Type B pancreatic cell (in vitro differentiated cells): ENCODE data around the gene SMARCE1. TPM values are rescaled to one million over a fixed set of nuclear protein-coding genes. Genes with fewer than 3 reads are reported as not detected.

Experiments
- DNase-seq: peaks from one replicate; pipeline ENCODE4 v3.0.0; 2021; ENCODE audit warnings: mixed read lengths; ENCODE audit not compliant: unreplicated experiment; ENCODE audit errors: extremely low spot score
- H3K27ac Mint-ChIP-seq: 2 replicates; pipeline ENCODE4 v1.8.0; 2021; ENCODE audit warnings: mild to moderate bottlenecking, mixed read lengths
- H3K27me3 Mint-ChIP-seq: 2 replicates; pipeline ENCODE4 v1.8.0; 2021; ENCODE audit warnings: mixed read lengths
- H3K36me3 Mint-ChIP-seq: 2 replicates; pipeline ENCODE4 v1.8.0; 2021; ENCODE audit warnings: mixed read lengths
- H3K4me1 Mint-ChIP-seq: one replicate; pipeline ENCODE4 v1.8.0; 2021; ENCODE audit warnings: mixed read lengths; ENCODE audit not compliant: unreplicated experiment
- H3K4me3 Mint-ChIP-seq: 2 replicates; pipeline ENCODE4 v1.8.0; 2021; ENCODE audit warnings: mild to moderate bottlenecking, mixed read lengths
- H3K9me3 Mint-ChIP-seq: 2 replicates; pipeline ENCODE4 v1.8.0; 2021; ENCODE audit warnings: mixed read lengths
- total RNA-seq: library from RNA; stranded (reverse); gene quantifications from 2 replicates; pipeline ENCODE4 v1.2.1, GENCODE V29; 2021; ENCODE audit warnings: low replicate concordance
- TF ChIP-seq, protein P1 (sequence below): fragments of 200-600 bp; sonication (generic); conservative IDR thresholded peaks from 2 replicates; pipeline ENCODE4 v1.5.0; 2021; ENCODE audit warnings: antibody characterized with exemption, mild to moderate bottlenecking

SMARCE1 gene
- total RNA-seq, 1 donor from 2014 or later: 171 TPM

DNA sequence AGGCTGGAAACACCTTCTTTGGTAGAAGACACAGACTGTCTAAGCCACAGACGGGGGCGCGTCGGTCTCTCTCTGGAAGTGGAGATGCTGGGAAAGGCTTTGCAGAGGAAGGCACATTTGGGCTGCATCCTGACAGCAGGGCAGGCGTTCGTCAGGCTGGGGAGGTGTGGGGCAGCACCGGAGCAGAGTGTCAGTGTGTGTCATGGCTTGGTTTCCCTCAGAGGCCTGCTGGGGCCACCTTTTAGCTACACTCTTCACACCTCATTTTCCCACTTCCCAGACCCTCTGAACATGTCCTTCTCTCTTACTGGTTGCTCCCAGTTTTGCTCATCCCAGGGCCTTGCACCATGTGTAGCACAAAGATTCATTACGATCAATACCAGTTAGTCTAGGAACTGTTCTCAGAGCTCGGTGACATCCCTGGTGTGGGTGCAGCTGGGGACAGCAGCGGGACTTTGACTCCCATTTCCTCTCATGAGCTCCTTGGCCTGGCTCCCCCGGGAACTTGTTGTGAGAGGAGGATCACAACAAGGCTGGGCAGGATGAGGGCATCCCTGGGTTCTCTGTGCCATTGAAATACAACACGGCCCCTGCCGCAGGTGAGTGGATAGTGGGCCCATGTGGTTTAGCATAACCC, 33.1 kb downstream of the SMARCE1 start:
- no peaks in the 10 kb centered on the region for H3K9me3 Mint-ChIP-seq
- TF ChIP-seq, protein P1, sequence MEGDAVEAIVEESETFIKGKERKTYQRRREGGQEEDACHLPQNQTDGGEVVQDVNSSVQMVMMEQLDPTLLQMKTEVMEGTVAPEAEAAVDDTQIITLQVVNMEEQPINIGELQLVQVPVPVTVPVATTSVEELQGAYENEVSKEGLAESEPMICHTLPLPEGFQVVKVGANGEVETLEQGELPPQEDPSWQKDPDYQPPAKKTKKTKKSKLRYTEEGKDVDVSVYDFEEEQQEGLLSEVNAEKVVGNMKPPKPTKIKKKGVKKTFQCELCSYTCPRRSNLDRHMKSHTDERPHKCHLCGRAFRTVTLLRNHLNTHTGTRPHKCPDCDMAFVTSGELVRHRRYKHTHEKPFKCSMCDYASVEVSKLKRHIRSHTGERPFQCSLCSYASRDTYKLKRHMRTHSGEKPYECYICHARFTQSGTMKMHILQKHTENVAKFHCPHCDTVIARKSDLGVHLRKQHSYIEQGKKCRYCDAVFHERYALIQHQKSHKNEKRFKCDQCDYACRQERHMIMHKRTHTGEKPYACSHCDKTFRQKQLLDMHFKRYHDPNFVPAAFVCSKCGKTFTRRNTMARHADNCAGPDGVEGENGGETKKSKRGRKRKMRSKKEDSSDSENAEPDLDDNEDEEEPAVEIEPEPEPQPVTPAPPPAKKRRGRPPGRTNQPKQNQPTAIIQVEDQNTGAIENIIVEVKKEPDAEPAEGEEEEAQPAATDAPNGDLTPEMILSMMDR: no peak
- no peaks in the 10 kb centered on the region for H3K36me3 Mint-ChIP-seq
- DNase-seq: no peak
- H3K4me3 Mint-ChIP-seq: no peak overlapping the region
- peaks cover 4% of the 10 kb centered on the region for H3K4me1 Mint-ChIP-seq
- peaks cover 25% of the 10 kb centered on the region for H3K27me3 Mint-ChIP-seq
- no peak overlapping the region for H3K27ac Mint-ChIP-seq

DNA sequence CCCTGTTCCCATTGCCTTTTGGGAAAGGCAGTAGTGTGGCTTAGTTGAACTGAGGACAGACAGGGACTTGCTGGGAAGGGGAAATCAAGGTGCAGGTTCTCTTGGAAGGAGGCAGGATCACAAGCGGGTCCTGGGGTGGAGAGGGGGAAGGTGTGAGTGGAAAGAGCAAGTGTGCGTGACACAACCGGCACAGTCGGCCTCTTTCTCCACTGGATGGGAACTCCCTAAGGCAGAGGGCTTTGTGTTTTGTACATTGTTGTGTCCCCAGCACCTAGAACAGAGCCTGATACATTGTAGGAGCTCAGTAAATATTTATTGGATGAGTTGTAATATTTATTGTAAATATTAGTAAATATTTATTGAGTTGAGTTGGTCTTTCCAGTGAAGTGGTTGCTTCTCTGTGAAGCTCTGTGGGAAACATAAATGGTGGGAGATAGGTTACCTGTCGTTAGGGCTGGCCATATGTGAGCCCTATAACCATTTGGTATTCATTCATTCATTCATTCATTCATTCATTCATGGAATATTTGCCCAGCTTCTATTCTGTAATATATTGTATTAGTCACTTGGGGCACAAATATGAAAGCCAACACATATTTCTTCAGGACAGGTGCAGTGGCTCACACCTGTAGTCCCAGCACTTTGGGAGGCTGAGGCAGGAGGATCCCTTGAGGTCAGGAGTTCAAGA, 34.0 kb downstream of the SMARCE1 start:
- Mint-ChIP-seq H3K4me3 (no peak overlapping the region), H3K9me3 (no peaks in the 10 kb centered on the region), H3K27ac (no peak overlapping the region), H3K27me3 (peaks cover 25% of the 10 kb centered on the region), H3K36me3 (no peaks in the 10 kb centered on the region), H3K4me1 (peaks cover 4% of the 10 kb centered on the region)
- no peak for DNase-seq
- TF ChIP-seq, protein P1: no peak

DNA sequence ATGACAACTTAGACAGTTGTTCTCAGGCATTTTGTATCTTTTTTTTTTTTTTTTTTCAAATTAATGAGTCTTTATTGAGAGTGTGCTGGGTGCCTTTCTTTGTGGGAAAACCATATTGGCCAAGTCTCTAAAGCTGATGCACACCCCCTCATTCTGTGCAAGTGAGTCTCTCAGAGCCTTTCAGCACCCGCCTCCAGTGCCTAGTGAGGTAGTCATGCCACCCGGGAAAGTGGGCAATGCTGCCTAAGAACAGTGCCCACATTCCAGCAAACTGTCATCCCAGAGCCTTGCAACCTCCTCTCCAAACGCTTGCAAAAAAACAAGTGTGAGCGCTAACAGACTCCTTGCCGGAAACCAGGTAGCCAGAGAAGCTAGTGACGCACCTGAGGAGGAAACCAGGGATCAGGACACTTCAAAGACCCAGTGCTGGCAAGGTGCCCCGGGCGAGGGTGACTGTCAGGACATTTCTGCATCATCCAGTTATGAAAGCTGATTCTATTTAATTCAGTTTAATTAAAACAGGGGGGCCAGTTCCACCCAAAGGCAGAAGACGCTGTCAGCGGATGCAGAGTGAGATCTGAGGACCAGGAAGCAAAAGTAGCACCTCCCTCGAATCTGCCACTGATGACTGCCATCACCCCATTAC, 34.9 kb downstream of the SMARCE1 start:
- Mint-ChIP-seq H3K36me3 (no peaks in the 10 kb centered on the region), H3K4me1 (peaks cover 4% of the 10 kb centered on the region), H3K27ac (no peak overlapping the region), H3K27me3 (peaks cover 25% of the 10 kb centered on the region), H3K9me3 (no peaks in the 10 kb centered on the region), H3K4me3 (no peak overlapping the region)
- TF ChIP-seq, protein P1: no peak
- DNase-seq: no peak

DNA sequence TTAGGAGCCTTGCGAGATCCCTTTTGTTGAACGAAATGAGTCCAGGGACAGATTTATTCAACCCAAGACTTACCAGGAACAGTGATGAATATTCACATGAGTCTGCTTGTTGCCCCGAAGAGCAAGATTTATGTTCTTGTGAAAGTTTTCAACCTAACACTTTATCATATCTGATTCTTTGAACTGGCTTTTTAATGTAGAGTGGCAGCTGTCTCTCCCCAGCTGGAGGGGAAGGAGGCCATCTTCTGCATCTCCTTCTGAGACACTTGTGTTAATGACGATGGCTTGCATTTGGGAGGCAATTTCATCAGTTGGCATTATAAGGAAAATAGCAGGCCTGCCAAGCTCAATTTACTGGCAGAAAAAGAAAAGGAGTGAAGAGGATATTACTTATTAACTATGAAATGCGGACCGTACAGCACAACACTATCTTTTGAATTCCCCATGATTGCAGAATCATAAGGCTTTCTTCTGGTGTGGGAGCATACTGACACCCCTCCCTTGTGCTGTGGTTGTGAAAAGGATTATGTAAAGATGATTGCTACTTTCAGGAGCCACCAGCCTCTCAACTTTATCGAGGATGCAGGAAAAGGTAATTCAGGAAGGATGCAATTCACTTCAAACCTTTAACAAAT, 35.7 kb downstream of the SMARCE1 start:
- Mint-ChIP-seq H3K27me3 (peaks cover 25% of the 10 kb centered on the region), H3K36me3 (no peaks in the 10 kb centered on the region), H3K9me3 (no peaks in the 10 kb centered on the region), H3K4me3 (no peak overlapping the region), H3K4me1 (peaks cover 4% of the 10 kb centered on the region), H3K27ac (no peak overlapping the region)
- no peak for DNase-seq
- TF ChIP-seq, protein P1: no peak

DNA sequence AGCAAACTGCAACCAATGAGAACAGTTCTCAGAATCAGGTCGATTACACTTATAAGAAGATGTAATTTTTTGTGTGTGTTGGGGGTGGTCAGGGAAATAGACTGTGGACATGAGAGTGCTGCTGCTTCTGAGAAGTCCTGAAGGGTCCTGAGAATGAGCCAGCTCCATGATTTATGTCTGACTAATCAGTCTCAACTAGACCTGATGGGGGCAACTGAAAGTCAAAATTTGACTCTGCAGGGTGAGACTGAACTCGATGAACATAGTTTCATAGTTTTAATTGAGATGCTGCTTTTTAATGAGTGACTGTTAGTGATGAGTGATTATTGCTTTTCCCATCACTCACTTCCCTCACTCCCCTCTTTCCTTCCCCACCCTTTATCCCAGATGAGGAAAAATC, 37.3 kb downstream of the SMARCE1 start:
- DNase-seq: no peak
- TF ChIP-seq, protein P1: no peak
- no peak overlapping the region for H3K4me3 Mint-ChIP-seq
- peaks cover 14% of the 10 kb centered on the region for H3K27me3 Mint-ChIP-seq
- H3K36me3 Mint-ChIP-seq: no peaks in the 10 kb centered on the region
- no peaks in the 10 kb centered on the region for H3K9me3 Mint-ChIP-seq
- no peaks in the 10 kb centered on the region for H3K4me1 Mint-ChIP-seq
- no peak overlapping the region for H3K27ac Mint-ChIP-seq
